ENCODE measurements around the gene MAB21L3. TPM values are rescaled to one million over a fixed set of nuclear protein-coding genes. Genes with fewer than 3 reads are reported as not detected.
A peak's percentile ranks its signal among the peaks of the same experiment; 100 is the strongest.

The MAB21L3 gene
- polyA plus RNA-seq, 1 experiment = 0.34 TPM

GRCh38 chr1:116075575-116075974 is 35.6 kb upstream of the MAB21L3 start:
- H3K27me3 ChIP-seq (ENCODE audit: control insufficient read depth, insufficient read depth, low read length) = no peaks in the 10 kb centered on the region
- no peak overlapping the region for H3K4me3 ChIP-seq (ENCODE audit: low read depth, low read length)
- TF ChIP-seq CTCF (IDR thresholded peaks at IDR 0.05; ENCODE audit: insufficient read depth, low read depth, low read length) = no peak
- no peak for DNase-seq (ENCODE audit: low read depth)
- ChIA-PET CTCF (no interaction called here), POLR2A (no interaction called here)
- no peaks in the 10 kb centered on the region for H3K36me3 ChIP-seq (ENCODE audit: control insufficient read depth, insufficient read depth, low read length)

- Histone ChIP-seq H3K36me3 (ENCODE audit: control insufficient read depth, insufficient read depth, low read length) (no peaks in the 10 kb centered on the region), H3K27me3 (ENCODE audit: control insufficient read depth, insufficient read depth, low read length) (no peaks in the 10 kb centered on the region), H3K4me3 (ENCODE audit: low read depth, low read length) (no peak overlapping the region)
- ChIA-PET CTCF (interaction anchor here (1.2 kb wide), 1 partner anchor 44 kb away, joined by 3 read pairs; no protein-coding TSS in a partner anchor), POLR2A (no interaction called here)
- no peak for TF ChIP-seq CTCF (IDR thresholded peaks at IDR 0.05; ENCODE audit: insufficient read depth, low read depth, low read length)
- peak; percentile 22 for DNase-seq (ENCODE audit: low read depth)
Measured at GRCh38 chr1:116075990-116076389, 35.2 kb upstream of the MAB21L3 start.

- ChIA-PET CTCF (interaction anchor here (1.2 kb wide), 1 partner anchor 43 kb away, joined by 3 read pairs; no protein-coding TSS in a partner anchor), POLR2A (no interaction called here)
- H3K36me3 ChIP-seq (ENCODE audit: control insufficient read depth, insufficient read depth, low read length) = no peaks in the 10 kb centered on the region
- no peak for DNase-seq (ENCODE audit: low read depth)
- H3K4me3 ChIP-seq (ENCODE audit: low read depth, low read length) = no peak overlapping the region
- H3K27me3 ChIP-seq (ENCODE audit: control insufficient read depth, insufficient read depth, low read length) = no peaks in the 10 kb centered on the region
- TF ChIP-seq CTCF (IDR thresholded peaks at IDR 0.05; ENCODE audit: insufficient read depth, low read depth, low read length) = no peak
Measured at GRCh38 chr1:116076831-116077230, 34.4 kb upstream of the MAB21L3 start.

- no peak overlapping the region for H3K4me3 ChIP-seq (ENCODE audit: low read depth, low read length)
- no peaks in the 10 kb centered on the region for H3K36me3 ChIP-seq (ENCODE audit: control insufficient read depth, insufficient read depth, low read length)
- DNase-seq (ENCODE audit: low read depth) = no peak
- no peaks in the 10 kb centered on the region for H3K27me3 ChIP-seq (ENCODE audit: control insufficient read depth, insufficient read depth, low read length)
- POLR2A ChIA-PET = no interaction called here
- CTCF ChIA-PET = no interaction called here
- no peak for TF ChIP-seq CTCF (IDR thresholded peaks at IDR 0.05; ENCODE audit: insufficient read depth, low read depth, low read length)
Measured at GRCh38 chr1:116078699-116079223, 32.4 kb upstream of the MAB21L3 start.

- Histone ChIP-seq H3K27me3 (ENCODE audit: control insufficient read depth, insufficient read depth, low read length) (no peaks in the 10 kb centered on the region), H3K4me3 (ENCODE audit: low read depth, low read length) (no peak overlapping the region), H3K36me3 (ENCODE audit: control insufficient read depth, insufficient read depth, low read length) (no peaks in the 10 kb centered on the region)
- TF ChIP-seq CTCF (IDR thresholded peaks at IDR 0.05; ENCODE audit: insufficient read depth, low read depth, low read length) = no peak
- POLR2A ChIA-PET = no interaction called here
- CTCF ChIA-PET = no interaction called here
- DNase-seq (ENCODE audit: low read depth) = no peak
Measured at GRCh38 chr1:116087628-116088027, 23.6 kb upstream of the MAB21L3 start.

Data from BJ (cell line).